Trophoblast cell (in vitro differentiated cells and primary cell): ENCODE measurements around the gene MAGEL2.
"Not testable (repeated sequence)": the region's sequence is repeated elsewhere in the genome, so short reads cannot be mapped to it uniquely, and the experiment has no call there.

Source experiments
- DNase-seq, 2 donors: peaks; one replicate each; pipeline ENCODE4 v3.0.0-alpha.2; 2016
- H2AFZ ChIP-seq: 2 replicates; pipeline ENCODE4 v1.6.1; 2013; ENCODE audit warnings: low read length, moderate library complexity, mild to moderate bottlenecking; ENCODE audit not compliant: insufficient read depth, poor library complexity
- H2AK5ac ChIP-seq: 2 replicates; pipeline ENCODE4 v1.6.1; 2013; ENCODE audit warnings: mild to moderate bottlenecking, low read length
- H2BK120ac ChIP-seq: 2 replicates; pipeline ENCODE4 v1.6.1; 2013; ENCODE audit warnings: low read length, mild to moderate bottlenecking, moderate library complexity; ENCODE audit not compliant: insufficient read depth, poor library complexity
- H2BK12ac ChIP-seq: 2 replicates; pipeline ENCODE4 v1.6.1; 2013; ENCODE audit warnings: mild to moderate bottlenecking, low read length, moderate library complexity
- H2BK5ac ChIP-seq: 2 replicates; pipeline ENCODE4 v1.6.1; 2013; ENCODE audit warnings: low read length, low read depth, moderate library complexity, mild to moderate bottlenecking; ENCODE audit not compliant: poor library complexity
- H3K14ac ChIP-seq: 2 replicates; pipeline ENCODE4 v1.6.1; 2013; ENCODE audit warnings: mild to moderate bottlenecking, low read length
- H3K18ac ChIP-seq: 2 replicates; pipeline ENCODE4 v1.6.1; 2013; ENCODE audit warnings: mild to moderate bottlenecking, low read length
- H3K23ac ChIP-seq: 2 replicates; pipeline ENCODE4 v1.6.1; 2013; ENCODE audit warnings: low read length
- H3K27ac ChIP-seq: 2 replicates; pipeline ENCODE4 v1.5.1; 2013; ENCODE audit warnings: low read depth, mild to moderate bottlenecking, inconsistent platforms, low read length, moderate library complexity
- H3K27me3 ChIP-seq: 2 replicates; pipeline ENCODE4 v1.6.1; 2013; ENCODE audit warnings: inconsistent platforms, mild to moderate bottlenecking, low read length, moderate library complexity; ENCODE audit not compliant: insufficient read depth
- H3K36me3 ChIP-seq, 2 experiments: 1 replicate in 1 of 2; 2 replicates in 1 of 2; pipeline ENCODE4 v1.6.1; 2013; ENCODE audit warnings: low read length in 2 of 2, mild to moderate bottlenecking in 2 of 2, moderate library complexity in 1 of 2; ENCODE audit not compliant: insufficient read depth in 2 of 2, control insufficient read depth in 1 of 2
- H3K4ac ChIP-seq: 2 replicates; pipeline ENCODE4 v1.6.1; 2013; ENCODE audit warnings: low read depth, mild to moderate bottlenecking, low read length, moderate library complexity
- H3K4me1 ChIP-seq, 2 experiments: 1 replicate in 1 of 2; 2 replicates in 1 of 2; pipeline ENCODE4 v1.6.1; 2013; ENCODE audit warnings: low read length in 2 of 2, mild to moderate bottlenecking in 2 of 2, moderate library complexity in 1 of 2; ENCODE audit not compliant: insufficient read depth in 2 of 2, control insufficient read depth in 1 of 2
- H3K4me2 ChIP-seq: 2 replicates; pipeline ENCODE4 v1.6.1; 2013; ENCODE audit warnings: inconsistent platforms, mild to moderate bottlenecking, low read length, moderate library complexity
- H3K4me3 ChIP-seq: 2 replicates; pipeline ENCODE4 v1.5.1; 2013; ENCODE audit warnings: mild to moderate bottlenecking, low read depth, low read length, inconsistent platforms
- H3K79me1 ChIP-seq: one replicate; pipeline ENCODE4 v1.6.1; 2013; ENCODE audit warnings: low read length
- H3K79me2 ChIP-seq: 2 replicates; pipeline ENCODE4 v1.6.1; 2013; ENCODE audit warnings: low read length, mild to moderate bottlenecking; ENCODE audit not compliant: control insufficient read depth, insufficient read depth, poor library complexity
- H3K9ac ChIP-seq: 2 replicates; pipeline ENCODE4 v1.6.1; 2013; ENCODE audit warnings: mild to moderate bottlenecking, low read length
- H3K9me3 ChIP-seq: 2 replicates; pipeline ENCODE4 v1.6.1; 2013; ENCODE audit warnings: low read depth, mild to moderate bottlenecking, control low read depth, inconsistent platforms, low read length; ENCODE audit not compliant: insufficient read depth
- H4K12ac ChIP-seq: 2 replicates; pipeline ENCODE4 v1.6.1; 2013; ENCODE audit warnings: low read depth, mild to moderate bottlenecking, low read length, moderate library complexity
- H4K8ac ChIP-seq: 2 replicates; pipeline ENCODE4 v1.6.1; 2013; ENCODE audit warnings: low read depth, mild to moderate bottlenecking, low read length, moderate library complexity
- H4K91ac ChIP-seq: one replicate; pipeline ENCODE4 v1.6.1; 2013; ENCODE audit warnings: low read depth, mild to moderate bottlenecking, low read length, moderate library complexity
- WGBS: extraction: QIAGEN DNeasy Blood & Tissue Kit; methylation state at CpG from one replicate; pipeline ENCODE4 v1.1.7; 2013; ENCODE audit warnings: missing lambda C conversion rate; ENCODE audit not compliant: insufficient read length, insufficient coverage; ENCODE audit errors: extremely low coverage; 5-methylcytosine and 5-hydroxymethylcytosine counted together

The MAGEL2 gene

DNA sequence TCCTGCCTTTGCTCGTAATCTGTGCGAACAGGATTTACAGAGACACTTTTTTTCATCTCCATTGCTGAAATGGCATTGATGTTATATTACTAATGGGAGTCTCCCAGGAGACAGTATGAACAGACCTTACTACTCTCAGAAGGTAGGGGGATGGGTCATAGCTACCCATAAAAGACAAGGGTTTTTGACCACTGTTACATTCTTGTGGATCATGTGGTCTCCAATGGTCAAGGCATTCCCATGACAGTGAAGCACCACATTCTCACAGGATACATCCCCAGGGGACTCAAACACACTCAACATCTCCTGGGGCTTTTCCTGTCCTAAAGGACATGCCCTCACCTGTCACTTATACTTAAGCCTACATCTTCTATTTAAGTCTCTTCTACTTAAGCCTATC, 41.4 kb downstream of the MAGEL2 start:
- Histone ChIP-seq H3K36me3 (no peaks in the 10 kb centered on the region), H3K4me3 (no peak overlapping the region), H2BK12ac (no peak overlapping the region), H3K4ac (no peak overlapping the region), H3K9ac (no peak overlapping the region), H3K9me3 (peaks cover 16% of the 10 kb centered on the region), H2BK5ac (no peak overlapping the region), H3K14ac (no peak overlapping the region), H4K12ac (no peak overlapping the region), H4K8ac (no peak overlapping the region), H2AK5ac (no peak overlapping the region), H3K79me1 (no peaks in the 10 kb centered on the region), H3K4me1 (no peaks in the 10 kb centered on the region), H4K91ac (no peak overlapping the region), H3K27ac (no peak overlapping the region), H3K27me3 (no peaks in the 10 kb centered on the region), H3K79me2 (no peaks in the 10 kb centered on the region), H3K18ac (no peak overlapping the region), H3K4me2 (no peak overlapping the region), H2AFZ (no peak overlapping the region), H2BK120ac (no peak overlapping the region), H3K23ac (no peak overlapping the region)
- WGBS = no CpG with 5 or more reads among the region's 2 CpGs
- DNase-seq = no peak

DNA sequence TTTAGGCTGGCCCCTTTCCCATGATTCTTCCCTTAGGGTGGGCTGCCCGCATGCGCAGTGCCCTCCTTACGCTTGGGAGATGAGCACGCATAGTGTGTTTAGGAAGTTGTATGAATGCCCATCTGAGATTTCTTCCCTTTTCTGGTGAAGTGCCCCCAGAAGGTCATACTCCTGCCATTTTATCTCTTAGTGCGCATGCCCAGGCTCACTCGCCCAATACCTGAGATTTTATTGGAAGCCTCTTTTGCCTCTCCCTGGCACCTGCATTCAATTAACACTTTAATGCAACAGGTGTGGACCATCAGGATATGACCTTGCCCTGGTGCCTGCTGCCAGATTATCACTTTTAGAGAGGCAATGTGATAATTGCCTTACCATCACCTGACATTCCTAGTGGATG, 45.5 kb downstream of the MAGEL2 start:
- Histone ChIP-seq H3K9ac (no peak overlapping the region), H2AK5ac (no peak overlapping the region), H2BK12ac (no peak overlapping the region), H3K4me1 (no peaks in the 10 kb centered on the region), H3K9me3 (peaks cover 16% of the 10 kb centered on the region), H3K27me3 (no peaks in the 10 kb centered on the region), H3K79me1 (no peaks in the 10 kb centered on the region), H3K14ac (no peak overlapping the region), H3K36me3 (no peaks in the 10 kb centered on the region), H2BK5ac (no peak overlapping the region), H2AFZ (no peak overlapping the region), H3K18ac (no peak overlapping the region), H3K4me3 (no peak overlapping the region), H3K79me2 (no peaks in the 10 kb centered on the region), H3K27ac (no peak overlapping the region), H3K23ac (no peak overlapping the region), H4K8ac (no peak overlapping the region), H3K4me2 (no peak overlapping the region), H4K91ac (no peak overlapping the region), H3K4ac (no peak overlapping the region), H4K12ac (no peak overlapping the region), H2BK120ac (no peak overlapping the region)
- WGBS = no CpG with 5 or more reads among the region's 6 CpGs
- DNase-seq = no peak

DNA sequence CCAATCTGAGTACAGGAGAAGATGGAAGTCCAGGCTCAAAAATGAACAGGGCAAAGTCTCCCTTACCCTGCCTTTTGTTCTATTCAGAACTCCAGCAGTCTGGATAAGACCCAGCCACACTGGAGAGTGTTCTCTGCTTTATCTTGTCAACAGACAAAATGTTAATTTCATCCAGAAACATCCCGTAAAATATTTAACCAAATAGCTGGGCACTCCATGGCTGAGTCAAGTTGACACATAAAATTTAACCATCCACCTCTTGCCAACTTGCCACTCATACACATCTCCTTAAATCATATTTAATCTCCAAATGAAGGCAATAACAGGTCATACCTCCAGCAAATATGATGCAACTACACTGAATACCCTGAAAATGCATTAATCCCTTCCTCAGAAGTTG, 48.6 kb downstream of the MAGEL2 start:
- no peak overlapping the region for H3K27ac ChIP-seq
- H2BK12ac ChIP-seq = no peak overlapping the region
- H3K27me3 ChIP-seq = no peaks in the 10 kb centered on the region
- no peak overlapping the region for H3K18ac ChIP-seq
- H4K8ac ChIP-seq = no peak overlapping the region
- no peak overlapping the region for H3K4me2 ChIP-seq
- no peak overlapping the region for H3K9ac ChIP-seq
- no peak overlapping the region for H2BK120ac ChIP-seq
- no peak overlapping the region for H2BK5ac ChIP-seq
- no peak overlapping the region for H4K91ac ChIP-seq
- no peak overlapping the region for H2AK5ac ChIP-seq
- peaks cover 12% of the 10 kb centered on the region for H3K9me3 ChIP-seq
- no peaks in the 10 kb centered on the region for H3K4me1 ChIP-seq
- H3K23ac ChIP-seq = no peak overlapping the region
- no peak overlapping the region for H3K14ac ChIP-seq
- no peak overlapping the region for H3K4me3 ChIP-seq
- no peaks in the 10 kb centered on the region for H3K79me1 ChIP-seq
- H3K79me2 ChIP-seq = no peaks in the 10 kb centered on the region
- no peak overlapping the region for H4K12ac ChIP-seq
- WGBS = no CpG with 5 or more reads among the region's 1 CpG
- H3K36me3 ChIP-seq = no peaks in the 10 kb centered on the region
- no peak overlapping the region for H2AFZ ChIP-seq
- no peak for DNase-seq
- H3K4ac ChIP-seq = no peak overlapping the region

DNA sequence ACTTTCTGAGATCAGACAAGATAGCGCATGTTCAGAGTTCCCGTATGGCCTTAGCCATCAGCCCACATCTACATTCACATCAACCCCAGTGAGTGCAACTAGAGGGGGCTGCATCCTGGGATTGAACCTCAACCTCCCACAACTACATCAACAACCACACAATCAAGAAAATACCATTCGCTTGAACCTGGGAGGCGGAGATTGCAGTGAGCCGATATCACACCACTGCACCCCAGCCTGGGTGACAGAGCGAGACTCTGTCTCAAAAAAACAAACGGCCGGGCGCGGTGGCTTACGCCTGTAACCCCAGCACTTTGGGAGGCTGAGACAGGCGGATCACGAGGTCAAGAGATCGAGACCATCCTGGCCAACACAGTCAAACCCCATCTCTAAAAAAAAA, 50.4 kb downstream of the MAGEL2 start:
- DNase-seq, H2BK12ac ChIP-seq, H2BK120ac ChIP-seq, H3K79me2 ChIP-seq, H3K18ac ChIP-seq, H2BK5ac ChIP-seq, H3K79me1 ChIP-seq, H3K14ac ChIP-seq, H4K8ac ChIP-seq, H3K4ac ChIP-seq, H4K12ac ChIP-seq, H3K27me3 ChIP-seq, H3K9me3 ChIP-seq, H2AK5ac ChIP-seq, H3K36me3 ChIP-seq, H4K91ac ChIP-seq, H3K27ac ChIP-seq, H3K4me3 ChIP-seq, H3K4me1 ChIP-seq, H3K4me2 ChIP-seq, H3K23ac ChIP-seq, H2AFZ ChIP-seq, H3K9ac ChIP-seq: not testable (repeated sequence)
- WGBS = no CpG with 5 or more reads among the region's 14 CpGs
